GM21786 (cell line): ENCODE data around the gene HSPG2.

Experiments used
- ATAC-seq: cut with Tn5 transposase; IDR thresholded peaks from one replicate; pipeline ENCODE4 v1.9.1; 2021; ENCODE audit not compliant: unreplicated experiment

HSPG2 gene

DNA sequence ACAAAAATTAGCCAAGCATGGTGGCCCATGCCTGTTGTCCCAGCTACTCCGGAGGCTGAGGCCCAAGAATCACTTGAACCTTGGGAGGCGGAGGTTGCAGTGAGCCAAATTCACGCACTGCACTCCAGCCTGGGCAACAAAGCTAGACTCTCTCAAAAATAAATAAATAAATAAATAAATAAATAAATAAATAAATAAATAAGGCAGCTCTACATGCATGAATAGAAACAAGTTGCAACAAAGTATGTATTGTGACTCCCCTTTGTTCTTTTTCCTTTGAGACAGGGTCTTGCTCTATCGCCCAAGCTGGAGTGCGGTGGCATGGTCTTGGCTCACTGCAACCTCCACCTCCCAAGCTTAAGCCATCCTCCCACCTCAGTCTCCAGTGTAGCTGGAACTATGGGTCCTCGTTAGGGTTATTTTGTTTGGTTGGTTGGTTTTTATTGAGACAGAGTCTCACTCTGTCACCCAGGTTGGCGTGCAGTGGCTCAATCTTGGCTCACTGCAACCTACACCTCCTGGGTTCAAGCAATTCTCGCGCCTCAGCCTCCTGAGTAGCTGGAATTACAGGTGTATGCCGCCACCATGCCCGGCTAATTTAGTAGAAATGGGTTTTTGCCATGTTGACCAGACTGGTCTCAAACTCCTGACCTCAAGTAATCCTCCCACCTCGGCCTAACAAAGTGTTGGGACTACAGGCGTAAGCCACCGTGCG, 162.1 kb downstream of the HSPG2 start:
- no peak for ATAC-seq

DNA sequence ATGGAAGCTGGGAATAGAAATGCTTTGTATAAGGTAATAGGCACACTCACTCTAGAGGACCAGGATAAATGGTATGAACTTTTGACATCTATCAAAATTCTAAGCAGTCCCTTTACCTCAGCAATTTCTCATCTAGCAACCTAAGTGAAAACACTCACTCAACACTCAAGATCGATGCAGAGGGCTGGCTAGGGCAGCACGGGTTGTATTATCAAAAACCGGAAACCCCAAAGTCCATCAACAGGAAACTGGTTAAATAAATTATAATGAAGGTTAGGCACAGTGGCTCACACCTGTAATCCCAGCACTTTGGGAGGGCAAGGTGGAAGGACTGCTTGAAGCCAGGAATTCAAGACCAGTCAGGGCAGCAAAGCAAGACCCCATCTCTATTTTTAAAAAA, 163.5 kb downstream of the HSPG2 start:
- no peak for ATAC-seq
